SK-N-SH (cell line): ENCODE results near the gene WNK2. TPM values are rescaled to one million over a fixed set of nuclear protein-coding genes. Genes with fewer than 3 reads are reported as not detected.

Experiments
- CTCF ChIA-PET: fragments of 300-600, 350-600 bp; formaldehyde crosslinking; extraction: SDS; loops from one replicate; lab custom pipeline; 2021; lab: Yijun Ruan, JAX
- POLR2A ChIA-PET: fragments of 350-600 bp; sonication (Branson Sonifier 250); formaldehyde crosslinking; extraction: SDS; loops from one replicate; lab custom pipeline; 2020; ENCODE audit warnings: antibody characterized with exemption, inconsistent platforms; lab: Yijun Ruan, JAX
- DNase-seq: peaks from one replicate; pipeline ENCODE4 v3.0.0; 2012
- H2AFZ ChIP-seq: fragments of 200-600 bp; sonication (generic); 2 replicates; pipeline ENCODE4 v1.8.1; 2016; ENCODE audit warnings: antibody characterized with exemption, mild to moderate bottlenecking, low read depth
- H3F3A ChIP-seq: fragments of 200-600 bp; sonication (generic); replicated peaks from 2 replicates; pipeline ENCODE3; 2016; ENCODE audit warnings: antibody characterized with exemption, mild to moderate bottlenecking; ENCODE audit not compliant: insufficient read depth
- H3K27ac ChIP-seq, 2 experiments: fragments of 200-500 bp in 1 of 2; fragments of 200-600 bp in 1 of 2; sonication (Bioruptor generic) in 1 of 2; sonication (generic), shearing (Covaris generic) in 1 of 2; 2 replicates each; pipeline versions ENCODE4 v1.5.1 to v1.6.1; 2014 to 2016; ENCODE audit warnings: low read depth in 2 of 2, inconsistent platforms in 1 of 2, low read length in 1 of 2, mild to moderate bottlenecking in 1 of 2, mixed read lengths in 1 of 2
- H3K27me3 ChIP-seq: fragments of 200-600 bp; sonication (generic), shearing (Covaris generic); 2 replicates; pipeline ENCODE4 v1.6.1; 2016; ENCODE audit warnings: mixed run types; ENCODE audit not compliant: insufficient read depth
- H3K36me3 ChIP-seq, 2 experiments: fragments of 200-500 bp in 1 of 2; fragments of 200-600 bp in 1 of 2; sonication (Bioruptor generic) in 1 of 2; sonication (generic) in 1 of 2; replicated peaks in 1 of 2; 2 replicates each; pipeline versions ENCODE3 to v1.5.1; 2014 to 2016; ENCODE audit warnings: low read length in 1 of 2, mild to moderate bottlenecking in 1 of 2; ENCODE audit not compliant: insufficient read depth in 2 of 2, control insufficient read depth in 1 of 2
- H3K4me1 ChIP-seq, 2 experiments: fragments of 200-500 bp in 1 of 2; fragments of 200-600 bp in 1 of 2; sonication (Bioruptor generic) in 1 of 2; sonication (generic), shearing (Covaris generic) in 1 of 2; 2 replicates each; pipeline versions ENCODE4 v1.5.1 to v1.6.1; 2014 to 2016; ENCODE audit warnings: low read depth in 1 of 2, low read length in 1 of 2, mixed run types in 1 of 2; ENCODE audit not compliant: insufficient read depth in 2 of 2, control insufficient read depth in 1 of 2
- H3K4me2 ChIP-seq: fragments of 200-600 bp; sonication (generic), shearing (Covaris generic); 2 replicates; pipeline ENCODE4 v1.6.1; 2017; ENCODE audit warnings: mixed run types
- H3K4me3 ChIP-seq, 2 experiments: fragments of 200-500 bp in 1 of 2; fragments of 200-600 bp in 1 of 2; sonication (Bioruptor generic) in 1 of 2; sonication (generic), shearing (Covaris generic) in 1 of 2; 2 replicates each; pipeline versions ENCODE4 v1.5.1 to v1.8.1; 2014 to 2016; ENCODE audit warnings: low read depth in 2 of 2, inconsistent platforms in 1 of 2, low read length in 1 of 2, mild to moderate bottlenecking in 1 of 2, mixed read lengths in 1 of 2, moderate library complexity in 1 of 2
- H3K79me2 ChIP-seq: fragments of 200-600 bp; sonication (generic); 2 replicates; pipeline ENCODE4 v1.8.1; 2017; ENCODE audit warnings: mild to moderate bottlenecking; ENCODE audit not compliant: insufficient read depth
- H3K9ac ChIP-seq: fragments of 200-600 bp; sonication (generic); 2 replicates; pipeline ENCODE4 v1.6.1; 2017; ENCODE audit warnings: mixed run types
- H3K9me2 ChIP-seq: fragments of 200-600 bp; sonication (generic); 2 replicates; pipeline ENCODE4 v1.6.1; 2017; ENCODE audit warnings: mixed run types
- H3K9me3 ChIP-seq: fragments of 200-600 bp; sonication (generic); 2 replicates; pipeline ENCODE4 v1.6.1; 2017; ENCODE audit warnings: mixed run types, mild to moderate bottlenecking, moderate library complexity
- H4K20me1 ChIP-seq: fragments of 200-600 bp; sonication (generic); 2 replicates; pipeline ENCODE4 v1.6.1; 2017; ENCODE audit warnings: mild to moderate bottlenecking, mixed run types; ENCODE audit not compliant: insufficient read depth
- CHD2 ChIP-seq: fragments of 150-350 bp; IDR thresholded peaks from 2 replicates; pipeline ENCODE4 v1.6.1; 2018; ENCODE audit warnings: low read length; ENCODE audit not compliant: partially characterized antibody
- CTCF ChIP-seq: fragments of 200-600 bp; sonication (generic); IDR thresholded peaks from 2 replicates; pipeline ENCODE4 v1.6.1; 2017; ENCODE audit warnings: antibody characterized with exemption, mild to moderate bottlenecking, moderate library complexity
- ELF1 ChIP-seq: IDR thresholded peaks from 2 replicates; pipeline ENCODE4 v1.4.0; 2012
- FOSL2 ChIP-seq: IDR thresholded peaks from 2 replicates; pipeline ENCODE4 v1.4.0; 2012; ENCODE audit warnings: low read depth, mild to moderate bottlenecking, moderate library complexity, borderline replicate concordance
- FOXM1 ChIP-seq: IDR thresholded peaks from 2 replicates; pipeline ENCODE4 v1.4.0; 2012; ENCODE audit warnings: low read depth, mild to moderate bottlenecking
- GATA2 ChIP-seq: sonication (generic); formaldehyde crosslinking; IDR thresholded peaks from 2 replicates; pipeline ENCODE4 v1.5.0; 2020; ENCODE audit warnings: mild to moderate bottlenecking, missing genetic modification reagents
- MXI1 ChIP-seq: IDR thresholded peaks from 2 replicates; pipeline ENCODE4 v1.6.1; 2012; ENCODE audit warnings: mild to moderate bottlenecking, low read depth, low read length, improper control_type of control experiment
- NFIC ChIP-seq: IDR thresholded peaks from 2 replicates; pipeline ENCODE4 v1.4.0; 2012; ENCODE audit warnings: borderline replicate concordance
- NRF1 ChIP-seq: IDR thresholded peaks from 2 replicates; pipeline ENCODE4 v1.6.1; 2012; ENCODE audit warnings: low read depth, mild to moderate bottlenecking, low read length
- PBX3 ChIP-seq: IDR thresholded peaks from 2 replicates; pipeline ENCODE4; 2012
- RFX5 ChIP-seq: IDR thresholded peaks from 2 replicates; pipeline ENCODE4 v1.6.1; 2012; ENCODE audit warnings: mild to moderate bottlenecking, improper control_type of control experiment, low read length
- TCF12 ChIP-seq: IDR thresholded peaks from 2 replicates; pipeline ENCODE4 v1.4.0; 2012
- TEAD4 ChIP-seq: IDR thresholded peaks from 2 replicates; pipeline ENCODE4 v1.4.0; 2012; ENCODE audit warnings: mild to moderate bottlenecking, borderline replicate concordance; ENCODE audit not compliant: insufficient read depth
- WGBS: methylation state at CpG from one replicate; pipeline ENCODE4 v1.1.6; 2017; ENCODE audit warnings: low lambda C conversion rate; 5-methylcytosine and 5-hydroxymethylcytosine counted together
- polyA plus RNA-seq, 3 experiments: library from polyadenylated mRNA; depleted of rRNA; stranded (reverse); fragments of >200 nt; gene quantifications; 2 replicates each; pipeline ENCODE4 v1.2.3, GENCODE V29; 2012
- TF ChIP-seq, protein P1 (sequence below): fragments of 150-350 bp; IDR thresholded peaks from 2 replicates; pipeline ENCODE4 v1.6.1; 2016; ENCODE audit warnings: mild to moderate bottlenecking, low read depth, low read length
- TF ChIP-seq, protein P2 (sequence below): IDR thresholded peaks from 2 replicates; pipeline ENCODE4 v1.4.0; 2012; ENCODE audit warnings: low read depth, borderline replicate concordance
- TF ChIP-seq, protein P3 (sequence below): fragments of 150-350 bp; IDR thresholded peaks from 2 replicates; pipeline ENCODE4 v1.6.1; 2017; ENCODE audit warnings: antibody characterized with exemption, low read length, low read depth, borderline replicate concordance

The WNK2 gene
- polyA plus RNA-seq, 1 of the 3 experiments (the other 2 are of a cell fraction): 0.12 TPM

DNA sequence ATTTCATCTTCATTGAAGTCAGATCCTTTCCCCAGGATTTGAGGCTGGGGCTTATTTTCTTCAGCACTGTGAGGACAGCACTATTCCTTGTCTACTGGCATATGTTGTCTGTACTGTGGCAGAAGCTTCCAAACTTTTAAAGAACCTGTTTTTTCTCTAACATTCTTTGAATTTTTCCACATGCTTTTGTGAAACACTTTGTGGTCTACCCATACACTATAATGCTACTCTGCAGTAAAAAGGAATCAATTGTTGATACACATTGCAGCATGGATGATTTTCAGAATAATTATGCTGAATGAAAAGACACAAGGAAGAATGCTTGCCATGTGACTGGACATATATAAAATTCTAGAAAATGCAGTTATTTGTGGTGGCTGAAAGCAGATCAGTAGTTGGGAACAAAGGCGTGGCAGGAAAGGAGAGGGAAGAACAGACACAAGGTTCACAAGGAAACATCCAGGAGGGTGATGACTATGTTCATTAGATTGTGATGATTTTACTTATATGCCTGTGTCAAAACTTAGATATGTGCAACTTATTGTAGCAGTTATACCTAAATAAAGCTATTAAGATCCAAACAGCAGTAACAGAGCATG, 96.8 kb downstream of the WNK2 start:
- POLR2A ChIA-PET: no interaction called here
- DNase-seq: no peak
- no peaks in the 10 kb centered on the region for H3K9me2 ChIP-seq
- H3K4me2 ChIP-seq: no peak overlapping the region
- H2AFZ ChIP-seq: no peak overlapping the region
- no peaks in the 10 kb centered on the region for H3K36me3 ChIP-seq
- no peak for TF ChIP-seq GATA2 (CRISPR knock-in tag)
- TF ChIP-seq, protein P1, sequence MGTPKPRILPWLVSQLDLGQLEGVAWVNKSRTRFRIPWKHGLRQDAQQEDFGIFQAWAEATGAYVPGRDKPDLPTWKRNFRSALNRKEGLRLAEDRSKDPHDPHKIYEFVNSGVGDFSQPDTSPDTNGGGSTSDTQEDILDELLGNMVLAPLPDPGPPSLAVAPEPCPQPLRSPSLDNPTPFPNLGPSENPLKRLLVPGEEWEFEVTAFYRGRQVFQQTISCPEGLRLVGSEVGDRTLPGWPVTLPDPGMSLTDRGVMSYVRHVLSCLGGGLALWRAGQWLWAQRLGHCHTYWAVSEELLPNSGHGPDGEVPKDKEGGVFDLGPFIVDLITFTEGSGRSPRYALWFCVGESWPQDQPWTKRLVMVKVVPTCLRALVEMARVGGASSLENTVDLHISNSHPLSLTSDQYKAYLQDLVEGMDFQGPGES: no peak
- TF ChIP-seq, protein P2, sequence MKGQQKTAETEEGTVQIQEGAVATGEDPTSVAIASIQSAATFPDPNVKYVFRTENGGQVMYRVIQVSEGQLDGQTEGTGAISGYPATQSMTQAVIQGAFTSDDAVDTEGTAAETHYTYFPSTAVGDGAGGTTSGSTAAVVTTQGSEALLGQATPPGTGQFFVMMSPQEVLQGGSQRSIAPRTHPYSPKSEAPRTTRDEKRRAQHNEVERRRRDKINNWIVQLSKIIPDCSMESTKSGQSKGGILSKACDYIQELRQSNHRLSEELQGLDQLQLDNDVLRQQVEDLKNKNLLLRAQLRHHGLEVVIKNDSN: no peak
- H3K79me2 ChIP-seq: no peaks in the 10 kb centered on the region
- H3K27ac ChIP-seq: no peak overlapping the region
- no peak overlapping the region for H3K9ac ChIP-seq
- CTCF ChIA-PET: interaction anchor here (0.6 kb wide), 1 partner anchor 126 kb away, joined by 3 read pairs; no protein-coding TSS in a partner anchor
- no peaks in the 10 kb centered on the region for H3K27me3 ChIP-seq
- H3F3A ChIP-seq: no peaks in the 10 kb centered on the region
- WGBS: 62% methylated on average over 1 of the region's 1 CpG
- no peaks in the 10 kb centered on the region for H3K9me3 ChIP-seq
- H3K4me3 ChIP-seq: no peak overlapping the region
- no peaks in the 10 kb centered on the region for H4K20me1 ChIP-seq
- H3K4me1 ChIP-seq: no peaks in the 10 kb centered on the region

GRCh38 chr9:93286252-93287188, 102.6 kb downstream of the WNK2 start:
- 54% methylated on average over 6 of the region's 6 CpGs for WGBS
- no peaks in the 10 kb centered on the region for H3K79me2 ChIP-seq
- no peaks in the 10 kb centered on the region for H3K9me2 ChIP-seq
- H3K4me1 ChIP-seq: no peaks in the 10 kb centered on the region; a peak in 1 of 4 replicates
- ChIA-PET POLR2A (no interaction called here), CTCF (interaction anchor here (1.0 kb wide), 1 partner anchor 132 kb away, joined by 3 read pairs; no protein-coding TSS in a partner anchor)
- no peak overlapping the region for H2AFZ ChIP-seq
- no peaks in the 10 kb centered on the region for H3K36me3 ChIP-seq
- no peaks in the 10 kb centered on the region for H4K20me1 ChIP-seq
- no peak overlapping the region for H3K9ac ChIP-seq
- no peaks in the 10 kb centered on the region for H3K9me3 ChIP-seq
- H3K27me3 ChIP-seq: no peaks in the 10 kb centered on the region
- H3F3A ChIP-seq: no peaks in the 10 kb centered on the region
- no peak overlapping the region for H3K4me3 ChIP-seq
- no peak overlapping the region for H3K27ac ChIP-seq
- no peak for DNase-seq
- H3K4me2 ChIP-seq: no peak overlapping the region
- TF ChIP-seq FOSL2 (no peak), TCF12 (no peak), TEAD4 (no peak), FOXM1 (no peak), CHD2 (no peak), RFX5 (no peak), NFIC (no peak), ELF1 (no peak), MXI1 (no peak), CTCF (no peak), NRF1 (no peak), PBX3 (no peak)
- TF ChIP-seq, protein P3, sequence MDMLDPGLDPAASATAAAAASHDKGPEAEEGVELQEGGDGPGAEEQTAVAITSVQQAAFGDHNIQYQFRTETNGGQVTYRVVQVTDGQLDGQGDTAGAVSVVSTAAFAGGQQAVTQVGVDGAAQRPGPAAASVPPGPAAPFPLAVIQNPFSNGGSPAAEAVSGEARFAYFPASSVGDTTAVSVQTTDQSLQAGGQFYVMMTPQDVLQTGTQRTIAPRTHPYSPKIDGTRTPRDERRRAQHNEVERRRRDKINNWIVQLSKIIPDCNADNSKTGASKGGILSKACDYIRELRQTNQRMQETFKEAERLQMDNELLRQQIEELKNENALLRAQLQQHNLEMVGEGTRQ: no peak
